Activated CD4-positive, alpha-beta T cell treated with anti-CD3 and anti-CD28 coated beads, Interleukin-2, Interleukin-4, amounts not matched to agents 100 ng/mL and 50 ng/mL, durations not matched to agents 16 hours and 8 hours (primary cell): ENCODE data around the gene PPP1R3E.
A peak's percentile ranks its signal among the peaks of the same experiment; 100 is the strongest.

ENCODE experiments used
- DNase-seq: peaks from one replicate; pipeline ENCODE4 v3.0.0-alpha.2; 2020; ENCODE audit warnings: low spot score

The PPP1R3E gene

GRCh38 chr14:23322568-23323517 lies 20.2 kb upstream of the PPP1R3E start:
- no peak for DNase-seq

- peak; percentile 62 for DNase-seq
Observed at GRCh38 chr14:23321572-23322547, 19.2 kb upstream of the PPP1R3E start.

GRCh38 chr14:23320584-23321571 lies 18.2 kb upstream of the PPP1R3E start, which contains the start of gene PABPN1:
Gene PABPN1, plus strand, starts transcription at chr14:23321457. Its CDS starts 13 bp downstream, at chr14:23321470.
- peak; percentile 99 for DNase-seq

- DNase-seq = no peak
Observed at GRCh38 chr14:23319746-23320583, 17.3 kb upstream of the PPP1R3E start.

GRCh38 chr14:23316300-23316699 lies 13.6 kb upstream of the PPP1R3E start:
- no peak for DNase-seq

- DNase-seq = no peak
Observed at GRCh38 chr14:23310546-23310945, 7.9 kb upstream of the PPP1R3E start.

GRCh38 chr14:23308721-23309445 lies 6.2 kb upstream of the PPP1R3E start:
- DNase-seq = no peak

- no peak for DNase-seq
Observed at GRCh38 chr14:23307687-23308644, 5.3 kb upstream of the PPP1R3E start.

GRCh38 chr14:23307146-23307530 lies 4.5 kb upstream of the PPP1R3E start:
- no peak for DNase-seq

- no peak for DNase-seq
Observed at GRCh38 chr14:23306412-23307145, 3.9 kb upstream of the PPP1R3E start, which contains the start of gene BCL2L2. Gene BCL2L2, plus strand, starts transcription at chr14:23306833. Its CDS starts 935 bp downstream, at chr14:23307768.

- no peak for DNase-seq
Observed at GRCh38 chr14:23301969-23302289, 730 bp downstream of the PPP1R3E start.

GRCh38 chr14:23301288-23301968 lies 1.2 kb downstream of the PPP1R3E start:
- DNase-seq = peak; percentile 98

GRCh38 chr14:23300687-23301223 lies 1.9 kb downstream of the PPP1R3E start:
- DNase-seq = peak; percentile 8

- no peak for DNase-seq
Observed at GRCh38 chr14:23299986-23300686, 2.5 kb downstream of the PPP1R3E start.

GRCh38 chr14:23299211-23299957 lies 3.3 kb downstream of the PPP1R3E start:
- peak; percentile 27 for DNase-seq
